Measurements from ENCODE around the gene CLINT1.

- no peak for TF ChIP-seq CTCF (conservative IDR thresholded peaks at IDR 0.05)
- no peak for TF ChIP-seq ZFX (IDR thresholded peaks at IDR 0.05)
Observed at GRCh38 chr5:157817387-157817702, 41.6 kb downstream of the CLINT1 start.

Measured in C4-2B (cell line).